ENCODE results near the gene ATP9B. TPM values are rescaled to one million over a fixed set of nuclear protein-coding genes. Genes with fewer than 3 reads are reported as not detected.
"Not testable (repeated sequence)": the region's sequence is repeated elsewhere in the genome, so short reads cannot be mapped to it uniquely, and the experiment has no call there.

The ATP9B gene
- total RNA-seq, 2 donors from 2014 or later: 25.9 to 34.6 TPM

DNA sequence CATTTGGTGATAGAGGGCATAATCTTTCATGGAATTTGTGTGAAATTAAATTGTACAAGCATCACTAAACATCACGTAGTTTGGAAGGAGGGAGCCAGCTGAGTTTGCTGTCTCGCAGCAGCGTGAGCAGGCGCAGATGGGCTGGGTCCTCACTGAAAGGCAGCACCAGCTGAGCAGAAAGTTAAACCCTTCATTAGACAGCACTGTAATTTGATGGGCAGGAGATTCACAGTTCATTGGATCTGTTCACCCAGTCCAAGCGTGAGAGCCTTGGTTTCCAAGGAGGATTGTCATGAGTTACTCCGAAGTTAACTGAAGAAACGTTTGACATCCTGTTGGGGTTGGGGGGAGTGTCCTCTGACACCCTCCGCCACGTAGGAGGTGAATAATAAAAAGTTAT is 236.7 kb downstream of the ATP9B start:
- DNase-seq (ENCODE audit: low spot score in 2 of 2) (no peak), ATAC-seq (no peak)
- H3K9me3 Mint-ChIP-seq: no peaks in the 10 kb centered on the region
- no peak overlapping the region for H3K27ac Mint-ChIP-seq
- H3K36me3 Mint-ChIP-seq: peaks cover 15 to 18% of the 10 kb centered on the region in 2 donors

DNA sequence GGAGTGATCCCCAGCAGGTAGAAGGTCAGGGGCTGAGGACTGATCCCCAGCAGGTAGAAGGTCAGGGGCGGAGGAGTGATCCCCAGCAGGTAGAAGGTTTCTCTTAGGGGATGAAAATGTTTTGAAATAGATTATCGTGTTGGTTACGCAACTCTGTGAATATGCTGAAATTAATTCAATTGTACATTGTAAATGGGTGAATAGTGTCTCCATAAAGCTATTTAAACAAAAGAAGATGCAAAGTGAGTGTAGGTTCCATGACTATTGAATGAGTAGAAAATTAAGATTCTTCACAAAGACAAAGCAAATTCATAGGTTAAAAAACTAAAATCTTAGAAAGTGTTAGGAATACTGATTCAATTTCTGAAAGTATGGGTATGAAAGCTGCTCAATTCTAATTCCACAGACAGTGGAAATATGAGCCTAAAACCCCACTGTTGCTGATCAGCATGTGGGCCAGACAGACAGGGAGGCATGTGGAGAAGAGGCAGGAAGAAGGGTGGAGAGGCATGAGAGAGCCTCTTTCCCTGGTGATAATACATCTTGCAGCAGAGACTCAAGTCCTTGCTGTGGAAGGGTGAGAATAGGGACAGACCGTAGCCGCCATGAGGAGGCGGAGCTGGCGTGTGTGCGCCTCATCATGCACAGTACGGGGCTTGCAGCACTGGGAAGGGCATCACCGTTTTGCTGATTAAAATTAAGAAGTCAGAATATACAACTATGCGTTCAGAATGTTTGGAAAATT is 240.6 kb downstream of the ATP9B start:
- Mint-ChIP-seq H3K9me3 (no peaks in the 10 kb centered on the region), H3K27ac (peak overlapping the region in 1 of 2 donors; percentile 9), H3K36me3 (peaks cover 27 to 37% of the 10 kb centered on the region in 2 donors)
- DNase-seq (ENCODE audit: low spot score in 2 of 2) (no peak), ATAC-seq (no peak)

DNA sequence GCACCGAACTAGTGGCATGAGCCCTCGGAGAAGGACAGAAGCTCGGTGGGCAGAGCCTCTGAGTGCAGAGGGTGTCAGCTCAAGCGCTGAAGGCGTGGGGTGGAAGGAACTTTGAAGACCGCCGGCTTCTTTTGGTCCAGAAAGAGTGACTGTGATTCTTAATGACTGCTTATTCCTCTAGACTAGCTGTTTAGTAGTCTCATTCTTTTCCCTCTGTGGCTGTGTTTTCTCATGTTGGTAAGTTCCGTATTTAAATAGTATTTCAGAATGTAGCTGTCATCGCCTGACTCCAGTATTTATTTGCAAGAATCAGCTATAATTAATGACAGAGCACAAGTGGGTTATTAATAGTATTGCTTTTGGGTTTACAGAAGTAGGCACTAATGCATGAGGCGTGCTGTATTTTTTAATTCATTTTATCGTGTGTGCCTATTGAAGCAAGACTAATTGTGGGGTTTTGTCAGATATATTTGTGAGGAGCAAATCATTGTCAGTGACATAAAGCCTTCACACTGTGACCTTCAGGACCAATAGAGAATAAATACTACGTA is 245.7 kb downstream of the ATP9B start:
- H3K27ac Mint-ChIP-seq: no peak overlapping the region

GRCh38 chr18:79315596-79315995 is 246.4 kb downstream of the ATP9B start:
- ATAC-seq (no peak), DNase-seq (ENCODE audit: low spot score in 2 of 2) (no peak)
- Mint-ChIP-seq H3K9me3 (no peaks in the 10 kb centered on the region), H3K36me3 (peaks cover 22 to 33% of the 10 kb centered on the region in 2 donors), H3K27ac (no peak overlapping the region)

More for the DNA sequence above, 245.7 kb downstream of the ATP9B start:
- ATAC-seq: no peak
- DNase-seq (ENCODE audit: low spot score in 2 of 2): no peak
- H3K36me3 Mint-ChIP-seq: peaks cover 25 to 40% of the 10 kb centered on the region in 2 donors
- no peaks in the 10 kb centered on the region for H3K9me3 Mint-ChIP-seq

DNA sequence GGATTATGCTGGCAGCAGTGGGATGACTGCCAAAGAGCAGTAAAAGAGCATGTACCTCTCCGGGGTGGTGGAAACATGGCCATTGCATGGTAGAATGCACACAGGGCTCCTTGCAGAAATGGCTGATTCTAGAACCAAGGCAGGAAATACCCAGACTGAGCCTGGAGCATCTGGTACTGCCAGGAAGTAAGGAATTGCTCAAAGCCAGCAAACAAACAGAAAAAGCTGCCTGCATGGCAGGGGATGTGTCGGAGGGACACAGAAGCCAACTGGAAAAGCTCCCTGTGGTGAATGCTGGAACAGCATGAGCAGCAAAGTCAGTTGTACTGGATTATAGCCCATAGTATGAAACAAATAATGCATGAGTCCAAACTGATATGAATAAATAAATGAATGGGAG is 248.5 kb downstream of the ATP9B start:
- peaks cover 11 to 29% of the 10 kb centered on the region in 2 donors for H3K36me3 Mint-ChIP-seq
- DNase-seq (ENCODE audit: low spot score in 2 of 2): no peak
- peak overlapping the region in 1 of 2 donors; percentile 19 for H3K27ac Mint-ChIP-seq
- H3K9me3 Mint-ChIP-seq: no peaks in the 10 kb centered on the region
- ATAC-seq: no peak

DNA sequence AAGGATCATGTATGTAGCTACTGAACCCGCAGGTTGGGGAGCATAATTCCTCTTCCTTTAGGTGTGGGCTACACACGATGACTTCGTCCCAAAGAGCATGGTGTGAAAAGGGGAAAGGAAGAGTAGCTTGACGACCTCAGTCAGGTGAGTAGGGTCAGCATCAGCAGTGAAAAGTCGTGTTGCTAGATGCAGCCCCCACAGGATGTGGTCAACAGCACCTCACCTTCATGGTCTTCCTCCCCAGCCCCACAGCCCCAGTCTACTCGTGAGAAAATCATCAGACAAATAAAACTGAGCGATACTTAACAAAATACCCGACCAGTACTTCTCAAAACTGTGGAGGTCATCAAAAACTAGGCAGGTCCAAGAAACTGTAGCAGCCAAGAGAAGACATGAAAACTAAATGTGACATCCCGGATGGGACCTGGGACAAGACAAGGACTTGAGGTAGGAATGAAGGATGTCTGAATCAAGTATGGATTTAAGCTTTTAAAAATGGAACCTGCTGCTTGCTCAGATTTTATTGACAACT is 249.0 kb downstream of the ATP9B start:
- peaks cover 11 to 24% of the 10 kb centered on the region in 2 donors for H3K36me3 Mint-ChIP-seq
- ATAC-seq (no peak), DNase-seq (ENCODE audit: low spot score in 2 of 2) (no peak)
- H3K9me3 Mint-ChIP-seq: no peaks in the 10 kb centered on the region
- H3K27ac Mint-ChIP-seq: peak overlapping the region in 1 of 2 donors; percentile 19

- DNase-seq (ENCODE audit: low spot score in 2 of 2) (no peak), ATAC-seq (no peak)
- H3K36me3 Mint-ChIP-seq: peaks cover 11 to 18% of the 10 kb centered on the region in 2 donors
- peak overlapping the region in 1 of 2 donors; percentile 77 for H3K27ac Mint-ChIP-seq
- H3K9me3 Mint-ChIP-seq: no peaks in the 10 kb centered on the region
These were observed 251.1 kb downstream of the ATP9B start for GRCh38 chr18:79320216-79320850.

- ATAC-seq: no peak
- Mint-ChIP-seq H3K27ac (no peak overlapping the region), H3K36me3 (peaks cover 2 to 9% of the 10 kb centered on the region in 2 donors), H3K9me3 (peaks cover under 1% of the 10 kb centered on the region in 2 donors)
- no peak for DNase-seq (ENCODE audit: low spot score in 2 of 2)
These were observed 252.6 kb downstream of the ATP9B start for GRCh38 chr18:79321625-79322405.

GRCh38 chr18:79322441-79322840 is 253.2 kb downstream of the ATP9B start:
- Mint-ChIP-seq H3K9me3 (peaks cover 4 to 5% of the 10 kb centered on the region in 2 donors), H3K27ac (no peak overlapping the region), H3K36me3 (peaks cover 6 to 13% of the 10 kb centered on the region in 2 donors)
- ATAC-seq (no peak), DNase-seq (ENCODE audit: low spot score in 2 of 2) (no peak)

DNA sequence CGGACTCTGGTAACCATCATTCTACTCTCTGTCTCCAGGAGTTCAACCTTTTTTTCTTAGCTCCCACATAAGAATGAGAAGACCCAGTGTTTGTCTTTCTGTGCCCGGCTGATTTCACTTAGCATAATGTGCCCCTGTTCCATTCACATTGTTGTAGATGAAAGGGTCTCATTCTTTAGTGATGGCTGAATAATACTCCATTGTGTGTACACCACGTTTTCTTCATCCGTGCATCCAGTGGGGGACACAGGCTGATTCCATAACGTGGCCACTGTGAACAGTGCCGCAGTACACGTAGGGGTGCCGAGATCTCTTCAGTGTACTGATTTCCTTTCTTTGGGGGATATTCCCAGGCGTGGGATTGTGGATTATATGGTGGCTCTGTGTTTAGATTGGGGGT is 254.3 kb downstream of the ATP9B start:
- Mint-ChIP-seq H3K27ac (peak overlapping the region in 1 of 2 donors; percentile 15), H3K9me3 (peaks cover 4 to 8% of the 10 kb centered on the region in 2 donors), H3K36me3 (peaks cover 6 to 13% of the 10 kb centered on the region in 2 donors)
- ATAC-seq (no peak), DNase-seq (ENCODE audit: low spot score in 2 of 2) (no peak)

- H3K9me3 Mint-ChIP-seq: peaks cover 4 to 8% of the 10 kb centered on the region in 2 donors
- H3K27ac Mint-ChIP-seq: no peak overlapping the region
- ATAC-seq (peak in 1 of 2 donors; percentile 24), DNase-seq (ENCODE audit: low spot score in 2 of 2) (no peak)
- H3K36me3 Mint-ChIP-seq: peaks cover 6 to 16% of the 10 kb centered on the region in 2 donors
These were observed 257.4 kb downstream of the ATP9B start for GRCh38 chr18:79326413-79327198.

GRCh38 chr18:79327199-79327721 is 258.1 kb downstream of the ATP9B start:
- peaks cover 4 to 8% of the 10 kb centered on the region in 2 donors for H3K9me3 Mint-ChIP-seq
- DNase-seq (ENCODE audit: low spot score in 2 of 2) (no peak), ATAC-seq (no peak)
- H3K36me3 Mint-ChIP-seq: peaks cover 6 to 11% of the 10 kb centered on the region in 2 donors
- no peak overlapping the region for H3K27ac Mint-ChIP-seq

GRCh38 chr18:79327915-79328314 is 258.7 kb downstream of the ATP9B start:
- Mint-ChIP-seq H3K36me3 (peaks cover 6 to 11% of the 10 kb centered on the region in 2 donors), H3K27ac (peak overlapping the region in 1 of 2 donors; percentile 88)
- H3K9me3 Mint-ChIP-seq; DNase-seq (ENCODE audit: low spot score in 2 of 2); ATAC-seq: not testable (repeated sequence)

- H3K36me3 Mint-ChIP-seq: peaks cover 6 to 11% of the 10 kb centered on the region in 2 donors
- no peak overlapping the region for H3K27ac Mint-ChIP-seq
- H3K9me3 Mint-ChIP-seq: peaks cover 4 to 8% of the 10 kb centered on the region in 2 donors
- ATAC-seq: no peak
- DNase-seq (ENCODE audit: low spot score in 2 of 2): no peak
These were observed 259.7 kb downstream of the ATP9B start for GRCh38 chr18:79328887-79329286.

DNA sequence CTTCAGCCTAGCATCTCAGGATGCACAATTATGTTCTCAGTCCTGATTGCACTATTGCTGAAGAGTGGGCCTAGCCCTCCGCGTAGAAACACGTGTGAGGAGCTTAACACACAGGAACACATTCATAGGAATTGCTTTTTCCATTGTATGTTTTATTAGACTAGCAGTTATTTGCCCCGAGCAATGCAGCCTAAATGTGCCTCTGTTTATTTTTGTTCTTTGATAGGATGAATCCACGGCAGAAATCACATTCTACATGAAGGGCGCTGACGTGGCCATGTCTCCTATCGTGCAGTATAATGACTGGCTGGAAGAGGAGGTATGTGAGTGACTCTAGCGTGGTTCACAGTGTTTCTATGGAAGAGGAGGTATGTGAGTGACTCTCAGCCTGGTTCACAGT is 260.6 kb downstream of the ATP9B start:
- Mint-ChIP-seq H3K36me3 (peaks cover 6 to 11% of the 10 kb centered on the region in 2 donors), H3K9me3 (peaks cover 4 to 8% of the 10 kb centered on the region in 2 donors), H3K27ac (no peak overlapping the region)
- DNase-seq (ENCODE audit: low spot score in 2 of 2) (no peak), ATAC-seq (no peak)

Data from activated naive CD4-positive, alpha-beta T cell treated with anti-CD3 and anti-CD28 coated beads, Interleukin-2, amount 50 U/mL, for 72 hours (primary cell).